SK-N-SH (cell line): ENCODE results near the gene CFAP299. TPM values are rescaled to one million over a fixed set of nuclear protein-coding genes. Genes with fewer than 3 reads are reported as not detected.
"Not testable (repeated sequence)": the region's sequence is repeated elsewhere in the genome, so short reads cannot be mapped to it uniquely, and the experiment has no call there.

Experiments
- CTCF ChIA-PET: fragments of 300-600, 350-600 bp; formaldehyde crosslinking; extraction: SDS; loops from one replicate; lab custom pipeline; 2021; lab: Yijun Ruan, JAX
- POLR2A ChIA-PET: fragments of 350-600 bp; sonication (Branson Sonifier 250); formaldehyde crosslinking; extraction: SDS; loops from one replicate; lab custom pipeline; 2020; ENCODE audit warnings: antibody characterized with exemption, inconsistent platforms; lab: Yijun Ruan, JAX
- DNase-seq: peaks from one replicate; pipeline ENCODE4 v3.0.0; 2012
- H2AFZ ChIP-seq: fragments of 200-600 bp; sonication (generic); 2 replicates; pipeline ENCODE4 v1.8.1; 2016; ENCODE audit warnings: antibody characterized with exemption, mild to moderate bottlenecking, low read depth
- H3F3A ChIP-seq: fragments of 200-600 bp; sonication (generic); replicated peaks from 2 replicates; pipeline ENCODE3; 2016; ENCODE audit warnings: antibody characterized with exemption, mild to moderate bottlenecking; ENCODE audit not compliant: insufficient read depth
- H3K27ac ChIP-seq, 2 experiments: fragments of 200-500 bp in 1 of 2; fragments of 200-600 bp in 1 of 2; sonication (Bioruptor generic) in 1 of 2; sonication (generic), shearing (Covaris generic) in 1 of 2; 2 replicates each; pipeline versions ENCODE4 v1.5.1 to v1.6.1; 2014 to 2016; ENCODE audit warnings: low read depth in 2 of 2, inconsistent platforms in 1 of 2, low read length in 1 of 2, mild to moderate bottlenecking in 1 of 2, mixed read lengths in 1 of 2
- H3K27me3 ChIP-seq: fragments of 200-600 bp; sonication (generic), shearing (Covaris generic); 2 replicates; pipeline ENCODE4 v1.6.1; 2016; ENCODE audit warnings: mixed run types; ENCODE audit not compliant: insufficient read depth
- H3K36me3 ChIP-seq, 2 experiments: fragments of 200-500 bp in 1 of 2; fragments of 200-600 bp in 1 of 2; sonication (Bioruptor generic) in 1 of 2; sonication (generic) in 1 of 2; replicated peaks in 1 of 2; 2 replicates each; pipeline versions ENCODE3 to v1.5.1; 2014 to 2016; ENCODE audit warnings: low read length in 1 of 2, mild to moderate bottlenecking in 1 of 2; ENCODE audit not compliant: insufficient read depth in 2 of 2, control insufficient read depth in 1 of 2
- H3K4me1 ChIP-seq, 2 experiments: fragments of 200-500 bp in 1 of 2; fragments of 200-600 bp in 1 of 2; sonication (Bioruptor generic) in 1 of 2; sonication (generic), shearing (Covaris generic) in 1 of 2; 2 replicates each; pipeline versions ENCODE4 v1.5.1 to v1.6.1; 2014 to 2016; ENCODE audit warnings: low read depth in 1 of 2, low read length in 1 of 2, mixed run types in 1 of 2; ENCODE audit not compliant: insufficient read depth in 2 of 2, control insufficient read depth in 1 of 2
- H3K4me2 ChIP-seq: fragments of 200-600 bp; sonication (generic), shearing (Covaris generic); 2 replicates; pipeline ENCODE4 v1.6.1; 2017; ENCODE audit warnings: mixed run types
- H3K4me3 ChIP-seq, 2 experiments: fragments of 200-500 bp in 1 of 2; fragments of 200-600 bp in 1 of 2; sonication (Bioruptor generic) in 1 of 2; sonication (generic), shearing (Covaris generic) in 1 of 2; 2 replicates each; pipeline versions ENCODE4 v1.5.1 to v1.8.1; 2014 to 2016; ENCODE audit warnings: low read depth in 2 of 2, inconsistent platforms in 1 of 2, low read length in 1 of 2, mild to moderate bottlenecking in 1 of 2, mixed read lengths in 1 of 2, moderate library complexity in 1 of 2
- H3K79me2 ChIP-seq: fragments of 200-600 bp; sonication (generic); 2 replicates; pipeline ENCODE4 v1.8.1; 2017; ENCODE audit warnings: mild to moderate bottlenecking; ENCODE audit not compliant: insufficient read depth
- H3K9ac ChIP-seq: fragments of 200-600 bp; sonication (generic); 2 replicates; pipeline ENCODE4 v1.6.1; 2017; ENCODE audit warnings: mixed run types
- H3K9me2 ChIP-seq: fragments of 200-600 bp; sonication (generic); 2 replicates; pipeline ENCODE4 v1.6.1; 2017; ENCODE audit warnings: mixed run types
- H3K9me3 ChIP-seq: fragments of 200-600 bp; sonication (generic); 2 replicates; pipeline ENCODE4 v1.6.1; 2017; ENCODE audit warnings: mixed run types, mild to moderate bottlenecking, moderate library complexity
- H4K20me1 ChIP-seq: fragments of 200-600 bp; sonication (generic); 2 replicates; pipeline ENCODE4 v1.6.1; 2017; ENCODE audit warnings: mild to moderate bottlenecking, mixed run types; ENCODE audit not compliant: insufficient read depth
- CHD2 ChIP-seq: fragments of 150-350 bp; IDR thresholded peaks from 2 replicates; pipeline ENCODE4 v1.6.1; 2018; ENCODE audit warnings: low read length; ENCODE audit not compliant: partially characterized antibody
- ELF1 ChIP-seq: IDR thresholded peaks from 2 replicates; pipeline ENCODE4 v1.4.0; 2012
- FOSL2 ChIP-seq: IDR thresholded peaks from 2 replicates; pipeline ENCODE4 v1.4.0; 2012; ENCODE audit warnings: low read depth, mild to moderate bottlenecking, moderate library complexity, borderline replicate concordance
- FOXJ3 ChIP-seq: sonication (generic); formaldehyde crosslinking; IDR thresholded peaks from 2 replicates; pipeline ENCODE4 v1.5.1; 2020; ENCODE audit warnings: mild to moderate bottlenecking, missing genetic modification reagents
- MEF2A ChIP-seq: IDR thresholded peaks from 2 replicates; pipeline ENCODE4 v1.4.0; 2012; ENCODE audit warnings: low read depth, borderline replicate concordance
- MXI1 ChIP-seq: IDR thresholded peaks from 2 replicates; pipeline ENCODE4 v1.6.1; 2012; ENCODE audit warnings: mild to moderate bottlenecking, low read depth, low read length, improper control_type of control experiment
- NRF1 ChIP-seq: IDR thresholded peaks from 2 replicates; pipeline ENCODE4 v1.6.1; 2012; ENCODE audit warnings: low read depth, mild to moderate bottlenecking, low read length
- RXRA ChIP-seq: IDR thresholded peaks from 2 replicates; pipeline ENCODE4 v1.4.0; 2012; ENCODE audit warnings: low read depth, mild to moderate bottlenecking, borderline replicate concordance
- SIN3A ChIP-seq: IDR thresholded peaks from 2 replicates; pipeline ENCODE4 v1.6.1; 2012; ENCODE audit warnings: low read depth, mild to moderate bottlenecking, low read length, moderate library complexity, borderline replicate concordance
- SMC3 ChIP-seq: IDR thresholded peaks from 2 replicates; pipeline ENCODE4 v1.6.1; 2012; ENCODE audit warnings: low read depth, low read length, improper control_type of control experiment
- TAF1 ChIP-seq: IDR thresholded peaks from 2 replicates; pipeline ENCODE4 v1.6.1; 2012; ENCODE audit warnings: low read depth, mild to moderate bottlenecking, low read length, moderate library complexity, borderline replicate concordance
- TCF12 ChIP-seq: IDR thresholded peaks from 2 replicates; pipeline ENCODE4 v1.4.0; 2012
- TEAD4 ChIP-seq: IDR thresholded peaks from 2 replicates; pipeline ENCODE4 v1.4.0; 2012; ENCODE audit warnings: mild to moderate bottlenecking, borderline replicate concordance; ENCODE audit not compliant: insufficient read depth
- YY1 ChIP-seq: IDR thresholded peaks from 2 replicates; pipeline ENCODE4 v1.4.0; 2012; ENCODE audit warnings: low read depth, mild to moderate bottlenecking
- WGBS: methylation state at CpG from one replicate; pipeline ENCODE4 v1.1.6; 2017; ENCODE audit warnings: low lambda C conversion rate; 5-methylcytosine and 5-hydroxymethylcytosine counted together
- polyA plus RNA-seq, 3 experiments: library from polyadenylated mRNA; depleted of rRNA; stranded (reverse); fragments of >200 nt; gene quantifications; 2 replicates each; pipeline ENCODE4 v1.2.3, GENCODE V29; 2012
- TF ChIP-seq, protein P1 (sequence below): IDR thresholded peaks from 2 replicates; pipeline ENCODE4; 2012
- TF ChIP-seq, protein P2 (sequence below): IDR thresholded peaks from 2 replicates; pipeline ENCODE4 v1.6.1; 2012; ENCODE audit warnings: mild to moderate bottlenecking, low read depth, low read length, moderate library complexity
- TF ChIP-seq, protein P3 (sequence below): fragments of 200-600 bp; sonication (generic); IDR thresholded peaks from 2 replicates; pipeline ENCODE4 v1.6.1; 2017; ENCODE audit warnings: antibody characterized with exemption, mild to moderate bottlenecking, moderate library complexity

Gene CFAP299
- polyA plus RNA-seq, 1 of the 3 experiments (the other 2 are of a cell fraction) = 1.2 TPM

DNA sequence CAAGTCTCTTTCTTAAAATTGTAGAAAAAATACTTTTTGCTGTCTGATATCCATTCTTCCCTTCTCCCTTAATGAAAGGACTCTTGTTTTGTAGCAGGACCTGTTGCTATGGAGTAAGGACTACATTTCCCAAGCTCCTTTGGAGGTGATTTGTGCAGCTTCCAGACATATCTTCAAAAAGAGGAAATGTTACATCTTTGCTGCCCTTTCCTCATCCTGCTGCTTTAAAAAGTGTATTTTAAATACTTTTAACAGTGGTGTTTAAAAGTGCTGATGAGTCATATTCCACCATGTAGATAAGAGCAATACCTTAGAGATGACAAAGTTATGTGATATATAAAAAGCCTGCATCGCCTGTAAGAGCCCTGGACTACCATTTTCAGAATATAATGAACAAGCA is 98.7 kb downstream of the CFAP299 start:
- Histone ChIP-seq H3K27me3 (no peaks in the 10 kb centered on the region), H3K4me2 (0 out of 2 replicates have a peak overlapping the region, but pooled peaks have one; percentile 4), H3K4me1 (no peaks in the 10 kb centered on the region; a peak in 1 of 4 replicates), H3K9me3 (no peaks in the 10 kb centered on the region), H3K27ac (no peak overlapping the region; a peak in 2 of 4 replicates), H3K9me2 (no peaks in the 10 kb centered on the region), H3K4me3 (no peak overlapping the region), H3K36me3 (no peaks in the 10 kb centered on the region), H4K20me1 (no peaks in the 10 kb centered on the region), H3K79me2 (no peaks in the 10 kb centered on the region), H3K9ac (no peak overlapping the region), H3F3A (peaks cover 16% of the 10 kb centered on the region), H2AFZ (peak overlapping the region; percentile 57; the same call in 1 of the 2 replicates)
- POLR2A ChIA-PET = no interaction called here
- TF ChIP-seq ELF1 = 0 out of 2 replicates have a peak, but pooled peaks have one; percentile 20
- TF ChIP-seq TCF12 = no peak
- no peak for DNase-seq
- WGBS = 55% methylated on average over 1 of the region's 1 CpG
- CTCF ChIA-PET = no interaction called here

DNA sequence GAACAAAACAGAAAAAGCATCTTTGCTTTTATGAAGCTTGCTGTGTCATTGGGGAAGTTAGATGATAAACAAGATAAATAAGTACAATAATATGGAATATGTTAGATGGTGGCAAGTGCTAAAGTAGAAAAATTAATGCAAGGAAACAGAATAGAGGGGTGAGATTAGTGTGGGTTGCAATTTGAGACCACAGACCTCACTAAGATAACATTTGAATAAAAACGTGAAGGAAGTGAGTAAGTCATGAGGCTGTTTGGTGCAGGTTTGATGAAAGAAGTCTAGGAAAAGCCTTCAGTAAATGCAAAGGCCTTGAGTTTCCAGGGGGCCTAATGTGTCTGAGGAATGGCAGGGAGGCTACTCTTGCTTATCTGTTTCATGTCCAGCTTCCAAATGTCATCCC is 102.5 kb downstream of the CFAP299 start:
- DNase-seq = no peak
- Histone ChIP-seq H3K36me3 (no peaks in the 10 kb centered on the region), H3K4me2 (peak overlapping the region; percentile 1; the same call in 1 of the 2 replicates), H3F3A (peaks cover 16% of the 10 kb centered on the region), H2AFZ (no peak overlapping the region), H4K20me1 (no peaks in the 10 kb centered on the region), H3K27ac (peak overlapping the region in 1 of 2 experiments; percentile 37; a peak in 2 of 4 replicates), H3K9ac (no peak overlapping the region), H3K4me1 (no peaks in the 10 kb centered on the region; a peak in 1 of 4 replicates), H3K79me2 (no peaks in the 10 kb centered on the region), H3K4me3 (no peak overlapping the region), H3K9me2 (no peaks in the 10 kb centered on the region), H3K9me3 (peaks cover 10% of the 10 kb centered on the region; the same call in 1 of the 2 replicates), H3K27me3 (no peaks in the 10 kb centered on the region)
- WGBS = 18% methylated on average over 1 of the region's 1 CpG
- no peak for TF ChIP-seq NRF1
- TF ChIP-seq SMC3 = no peak
- no peak for TF ChIP-seq SIN3A
- no peak for TF ChIP-seq MXI1
- TF ChIP-seq FOXJ3 = no peak
- no peak for TF ChIP-seq RXRA
- TF ChIP-seq MEF2A = no peak
- no peak for TF ChIP-seq CHD2
- TF ChIP-seq FOSL2 = no peak
- TF ChIP-seq, protein P1, sequence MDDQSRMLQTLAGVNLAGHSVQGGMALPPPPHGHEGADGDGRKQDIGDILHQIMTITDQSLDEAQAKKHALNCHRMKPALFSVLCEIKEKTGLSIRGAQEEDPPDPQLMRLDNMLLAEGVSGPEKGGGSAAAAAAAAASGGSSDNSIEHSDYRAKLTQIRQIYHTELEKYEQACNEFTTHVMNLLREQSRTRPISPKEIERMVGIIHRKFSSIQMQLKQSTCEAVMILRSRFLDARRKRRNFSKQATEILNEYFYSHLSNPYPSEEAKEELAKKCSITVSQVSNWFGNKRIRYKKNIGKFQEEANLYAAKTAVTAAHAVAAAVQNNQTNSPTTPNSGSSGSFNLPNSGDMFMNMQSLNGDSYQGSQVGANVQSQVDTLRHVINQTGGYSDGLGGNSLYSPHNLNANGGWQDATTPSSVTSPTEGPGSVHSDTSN = no peak
- no peak for TF ChIP-seq TAF1
- TF ChIP-seq, protein P2, sequence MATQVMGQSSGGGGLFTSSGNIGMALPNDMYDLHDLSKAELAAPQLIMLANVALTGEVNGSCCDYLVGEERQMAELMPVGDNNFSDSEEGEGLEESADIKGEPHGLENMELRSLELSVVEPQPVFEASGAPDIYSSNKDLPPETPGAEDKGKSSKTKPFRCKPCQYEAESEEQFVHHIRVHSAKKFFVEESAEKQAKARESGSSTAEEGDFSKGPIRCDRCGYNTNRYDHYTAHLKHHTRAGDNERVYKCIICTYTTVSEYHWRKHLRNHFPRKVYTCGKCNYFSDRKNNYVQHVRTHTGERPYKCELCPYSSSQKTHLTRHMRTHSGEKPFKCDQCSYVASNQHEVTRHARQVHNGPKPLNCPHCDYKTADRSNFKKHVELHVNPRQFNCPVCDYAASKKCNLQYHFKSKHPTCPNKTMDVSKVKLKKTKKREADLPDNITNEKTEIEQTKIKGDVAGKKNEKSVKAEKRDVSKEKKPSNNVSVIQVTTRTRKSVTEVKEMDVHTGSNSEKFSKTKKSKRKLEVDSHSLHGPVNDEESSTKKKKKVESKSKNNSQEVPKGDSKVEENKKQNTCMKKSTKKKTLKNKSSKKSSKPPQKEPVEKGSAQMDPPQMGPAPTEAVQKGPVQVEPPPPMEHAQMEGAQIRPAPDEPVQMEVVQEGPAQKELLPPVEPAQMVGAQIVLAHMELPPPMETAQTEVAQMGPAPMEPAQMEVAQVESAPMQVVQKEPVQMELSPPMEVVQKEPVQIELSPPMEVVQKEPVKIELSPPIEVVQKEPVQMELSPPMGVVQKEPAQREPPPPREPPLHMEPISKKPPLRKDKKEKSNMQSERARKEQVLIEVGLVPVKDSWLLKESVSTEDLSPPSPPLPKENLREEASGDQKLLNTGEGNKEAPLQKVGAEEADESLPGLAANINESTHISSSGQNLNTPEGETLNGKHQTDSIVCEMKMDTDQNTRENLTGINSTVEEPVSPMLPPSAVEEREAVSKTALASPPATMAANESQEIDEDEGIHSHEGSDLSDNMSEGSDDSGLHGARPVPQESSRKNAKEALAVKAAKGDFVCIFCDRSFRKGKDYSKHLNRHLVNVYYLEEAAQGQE = no peak
- no peak for TF ChIP-seq YY1
- TF ChIP-seq TEAD4 = no peak
- TF ChIP-seq, protein P3, sequence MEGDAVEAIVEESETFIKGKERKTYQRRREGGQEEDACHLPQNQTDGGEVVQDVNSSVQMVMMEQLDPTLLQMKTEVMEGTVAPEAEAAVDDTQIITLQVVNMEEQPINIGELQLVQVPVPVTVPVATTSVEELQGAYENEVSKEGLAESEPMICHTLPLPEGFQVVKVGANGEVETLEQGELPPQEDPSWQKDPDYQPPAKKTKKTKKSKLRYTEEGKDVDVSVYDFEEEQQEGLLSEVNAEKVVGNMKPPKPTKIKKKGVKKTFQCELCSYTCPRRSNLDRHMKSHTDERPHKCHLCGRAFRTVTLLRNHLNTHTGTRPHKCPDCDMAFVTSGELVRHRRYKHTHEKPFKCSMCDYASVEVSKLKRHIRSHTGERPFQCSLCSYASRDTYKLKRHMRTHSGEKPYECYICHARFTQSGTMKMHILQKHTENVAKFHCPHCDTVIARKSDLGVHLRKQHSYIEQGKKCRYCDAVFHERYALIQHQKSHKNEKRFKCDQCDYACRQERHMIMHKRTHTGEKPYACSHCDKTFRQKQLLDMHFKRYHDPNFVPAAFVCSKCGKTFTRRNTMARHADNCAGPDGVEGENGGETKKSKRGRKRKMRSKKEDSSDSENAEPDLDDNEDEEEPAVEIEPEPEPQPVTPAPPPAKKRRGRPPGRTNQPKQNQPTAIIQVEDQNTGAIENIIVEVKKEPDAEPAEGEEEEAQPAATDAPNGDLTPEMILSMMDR = no peak
- CTCF ChIA-PET = no interaction called here
- POLR2A ChIA-PET = no interaction called here

DNA sequence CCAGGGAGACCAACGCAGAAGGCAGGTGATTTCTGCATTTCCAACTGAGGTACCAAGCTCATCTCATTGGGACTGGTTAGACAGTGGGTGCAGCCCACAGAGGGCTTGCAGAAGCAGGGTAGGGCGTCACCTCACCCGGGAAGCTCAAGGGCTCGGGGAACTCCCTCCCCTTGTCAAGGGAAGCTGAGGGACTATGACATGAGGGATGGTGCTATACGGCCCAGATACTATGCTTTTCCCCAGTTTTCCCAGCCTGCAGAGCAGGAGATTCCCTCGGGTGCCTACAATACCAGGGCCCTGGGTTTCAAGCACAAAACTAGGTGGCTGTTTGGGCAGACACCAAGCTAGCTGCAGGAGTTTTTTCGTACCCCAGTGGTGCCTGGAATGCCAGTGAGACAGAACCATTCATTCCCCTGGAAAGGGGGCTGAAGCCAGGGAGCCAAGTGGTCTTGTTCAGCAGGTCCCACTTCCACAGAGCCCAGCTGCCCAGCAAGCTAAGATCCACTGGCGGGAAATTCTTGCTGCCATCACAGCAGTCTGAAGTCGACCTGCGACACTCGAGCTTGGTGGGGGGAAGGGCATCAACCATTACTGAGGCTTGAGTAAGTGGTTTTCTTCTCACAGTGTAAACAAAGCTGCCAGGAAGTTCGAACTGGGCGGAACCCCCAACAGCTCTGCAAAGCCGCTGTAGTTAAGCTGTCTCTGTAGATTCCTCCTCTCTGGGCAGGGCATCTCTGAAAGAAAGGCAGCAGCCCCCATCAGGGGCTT is 103.9 kb downstream of the CFAP299 start:
- H3K79me2 ChIP-seq, H3K9ac ChIP-seq, H3K9me2 ChIP-seq, H4K20me1 ChIP-seq, POLR2A ChIA-PET, H3K4me3 ChIP-seq, H3K27ac ChIP-seq, H2AFZ ChIP-seq, H3K27me3 ChIP-seq, CTCF ChIA-PET, H3K4me2 ChIP-seq, DNase-seq, H3K36me3 ChIP-seq, H3K9me3 ChIP-seq, H3K4me1 ChIP-seq, H3F3A ChIP-seq: not testable (repeated sequence)
- 17% methylated on average over 7 of the region's 14 CpGs for WGBS
